PFSK-1 (cell line): ENCODE measurements around the gene KMT2E.
A peak's percentile ranks its signal among the peaks of the same experiment; 100 is the strongest.

ENCODE experiments used
- FOXP2 ChIP-seq: optimal IDR thresholded peaks from 2 replicates; pipeline ENCODE3; 2011; ENCODE audit warnings: borderline replicate concordance, control low read depth, inconsistent platforms; ENCODE audit not compliant: insufficient read depth; ENCODE audit errors: extremely low read length, extremely low read depth
- POLR2AphosphoS5 ChIP-seq: IDR thresholded peaks from 2 replicates; pipeline ENCODE4 v1.6.1; 2012; ENCODE audit warnings: low read depth, mild to moderate bottlenecking, control low read depth, low read length, moderate library complexity
- REST ChIP-seq, 2 experiments: IDR thresholded peaks; 2 replicates each; pipeline versions ENCODE4 v1.6.1 to v1.8.0; 2011 to 2012; ENCODE audit warnings: low read depth in 2 of 2, low read length in 2 of 2, control low read depth in 1 of 2, inconsistent platforms in 1 of 2, mild to moderate bottlenecking in 1 of 2, moderate library complexity in 1 of 2; ENCODE audit not compliant: insufficient read depth in 1 of 2
- SIN3A ChIP-seq: IDR thresholded peaks from 2 replicates; pipeline ENCODE4 v1.6.1; 2012; ENCODE audit warnings: mild to moderate bottlenecking, low read length, moderate library complexity, borderline replicate concordance; ENCODE audit not compliant: insufficient read depth
- TAF1 ChIP-seq: IDR thresholded peaks from 2 replicates; pipeline ENCODE4 v1.6.1; 2012; ENCODE audit warnings: low read length, control low read depth, borderline replicate concordance; ENCODE audit not compliant: insufficient read depth

GRCh38 chr7:105012503-105013220 is 1.3 kb upstream of the KMT2E start:
- peak; percentile 85; the same call in 1 of the 2 replicates for TF ChIP-seq SIN3A
- peak; percentile 88 for TF ChIP-seq POLR2AphosphoS5
- 0 out of 2 replicates have a peak, but pooled peaks have one; percentile 28 for TF ChIP-seq TAF1
- 0 out of 4 replicates have a peak, but pooled peaks of 1 of the 2 experiments have one; percentile 13 for TF ChIP-seq REST (IDR thresholded peaks at IDR 0.05; ENCODE audit: insufficient read depth in 1 of 2, low read depth in 2 of 2, low read length in 2 of 2)
- TF ChIP-seq FOXP2 = peak; percentile 94
